ENCODE measurements around the gene MEGF11.

The MEGF11 gene

GRCh38 chr15:66107070-66107469, 146.5 kb downstream of the MEGF11 start:
- no peak for DNase-seq

GRCh38 chr15:66105286-66106265, 148.0 kb downstream of the MEGF11 start:
- no peak for DNase-seq

GRCh38 chr15:66103293-66103590, 150.3 kb downstream of the MEGF11 start:
- DNase-seq: no peak

- DNase-seq: no peak
Measured at GRCh38 chr15:66102563-66103292, 150.8 kb downstream of the MEGF11 start.

GRCh38 chr15:66101715-66102395, 151.7 kb downstream of the MEGF11 start:
- DNase-seq: no peak

- peak; percentile 21 for DNase-seq
Measured at GRCh38 chr15:66100761-66101160, 152.8 kb downstream of the MEGF11 start.

- DNase-seq: no peak
Measured at GRCh38 chr15:66099950-66100671, 153.4 kb downstream of the MEGF11 start.

GRCh38 chr15:66098022-66098363, 155.6 kb downstream of the MEGF11 start:
- no peak for DNase-seq

GRCh38 chr15:66097151-66098021, 156.2 kb downstream of the MEGF11 start:
- no peak for DNase-seq

GRCh38 chr15:66096688-66097058, 156.9 kb downstream of the MEGF11 start:
- no peak for DNase-seq

GRCh38 chr15:66095871-66096687, 157.5 kb downstream of the MEGF11 start:
- DNase-seq: no peak

- DNase-seq: no peak
Measured at GRCh38 chr15:66094331-66094730, 159.2 kb downstream of the MEGF11 start.

- no peak for DNase-seq
Measured at GRCh38 chr15:66092053-66093016, 161.2 kb downstream of the MEGF11 start.

- no peak for DNase-seq
Measured at GRCh38 chr15:66089509-66089908, 164.0 kb downstream of the MEGF11 start.

- no peak for DNase-seq
Measured at GRCh38 chr15:66089049-66089448, 164.5 kb downstream of the MEGF11 start.

- DNase-seq: no peak
Measured at GRCh38 chr15:66085128-66085527, 168.4 kb downstream of the MEGF11 start.

GRCh38 chr15:66084704-66085103, 168.8 kb downstream of the MEGF11 start:
- no peak for DNase-seq

- no peak for DNase-seq
Measured at GRCh38 chr15:66080717-66081398, 172.7 kb downstream of the MEGF11 start.

- DNase-seq: no peak
Measured at GRCh38 chr15:66078929-66079275, 174.6 kb downstream of the MEGF11 start.
